T-helper 1 cell (primary cell): ENCODE results near the gene ERCC6L.

Experiments used
- DNase-seq, 5 donors: peaks; one replicate each; pipeline ENCODE4 v3.0.0-alpha.2; 2012 to 2020
- total RNA-seq, 4 donors: gene quantifications; one replicate each; lab custom pipeline; 2026; lab: John Stamatoyannopoulos, UW

Gene ERCC6L
- 0 to 2.7 (median 0.23) reads per million in 4 donors for total RNA-seq

- DNase-seq: peak; percentile 67 to 87 (median 72)
These were observed at the start of gene ERCC6L for GRCh38 chrX:72238721-72239475. Gene ERCC6L (minus strand): TSS chrX:72239027. CDS start chrX:72238911, 116 bp downstream.

GRCh38 chrX:72282302-72282701 is 43.5 kb upstream of the ERCC6L start:
- no peak for DNase-seq

- DNase-seq: no peak
These were observed 41.6 kb upstream of the ERCC6L start for GRCh38 chrX:72280321-72280845.

- DNase-seq: no peak
These were observed 37.7 kb upstream of the ERCC6L start for GRCh38 chrX:72276478-72276953.

GRCh38 chrX:72274526-72274925 is 35.7 kb upstream of the ERCC6L start:
- peak in 1 of 5 donors; percentile 27 for DNase-seq

GRCh38 chrX:72273718-72274117 is 34.9 kb upstream of the ERCC6L start:
- peak in 1 of 5 donors; percentile 22 for DNase-seq

- no peak for DNase-seq
These were observed 34.0 kb upstream of the ERCC6L start for GRCh38 chrX:72272868-72273267.

GRCh38 chrX:72271812-72272211 is 33.0 kb upstream of the ERCC6L start:
- no peak for DNase-seq

GRCh38 chrX:72271091-72271788 is 32.4 kb upstream of the ERCC6L start:
- DNase-seq: no peak

GRCh38 chrX:72270316-72270866 is 31.6 kb upstream of the ERCC6L start:
- DNase-seq: no peak

- DNase-seq: peak in 1 of 5 donors; percentile 40
These were observed 30.9 kb upstream of the ERCC6L start for GRCh38 chrX:72269671-72270251.

- DNase-seq: no peak
These were observed 30.0 kb upstream of the ERCC6L start for GRCh38 chrX:72268597-72269365.

GRCh38 chrX:72265263-72265662 is 26.4 kb upstream of the ERCC6L start:
- DNase-seq: no peak

- DNase-seq: no peak
These were observed 23.2 kb upstream of the ERCC6L start for GRCh38 chrX:72262077-72262476.

GRCh38 chrX:72260448-72260847 is 21.6 kb upstream of the ERCC6L start:
- no peak for DNase-seq

GRCh38 chrX:72258174-72258573 is 19.3 kb upstream of the ERCC6L start:
- no peak for DNase-seq

- DNase-seq: no peak
These were observed 17.0 kb upstream of the ERCC6L start for GRCh38 chrX:72255864-72256263.

GRCh38 chrX:72255445-72255844 is 16.6 kb upstream of the ERCC6L start:
- DNase-seq: no peak

GRCh38 chrX:72254816-72255215 is 16.0 kb upstream of the ERCC6L start:
- DNase-seq: no peak

- no peak for DNase-seq
These were observed 14.9 kb upstream of the ERCC6L start for GRCh38 chrX:72253686-72254085.

- DNase-seq: no peak
These were observed 8.5 kb upstream of the ERCC6L start for GRCh38 chrX:72247206-72247942.
